ENCODE data around the gene AGFG1.

DNA sequence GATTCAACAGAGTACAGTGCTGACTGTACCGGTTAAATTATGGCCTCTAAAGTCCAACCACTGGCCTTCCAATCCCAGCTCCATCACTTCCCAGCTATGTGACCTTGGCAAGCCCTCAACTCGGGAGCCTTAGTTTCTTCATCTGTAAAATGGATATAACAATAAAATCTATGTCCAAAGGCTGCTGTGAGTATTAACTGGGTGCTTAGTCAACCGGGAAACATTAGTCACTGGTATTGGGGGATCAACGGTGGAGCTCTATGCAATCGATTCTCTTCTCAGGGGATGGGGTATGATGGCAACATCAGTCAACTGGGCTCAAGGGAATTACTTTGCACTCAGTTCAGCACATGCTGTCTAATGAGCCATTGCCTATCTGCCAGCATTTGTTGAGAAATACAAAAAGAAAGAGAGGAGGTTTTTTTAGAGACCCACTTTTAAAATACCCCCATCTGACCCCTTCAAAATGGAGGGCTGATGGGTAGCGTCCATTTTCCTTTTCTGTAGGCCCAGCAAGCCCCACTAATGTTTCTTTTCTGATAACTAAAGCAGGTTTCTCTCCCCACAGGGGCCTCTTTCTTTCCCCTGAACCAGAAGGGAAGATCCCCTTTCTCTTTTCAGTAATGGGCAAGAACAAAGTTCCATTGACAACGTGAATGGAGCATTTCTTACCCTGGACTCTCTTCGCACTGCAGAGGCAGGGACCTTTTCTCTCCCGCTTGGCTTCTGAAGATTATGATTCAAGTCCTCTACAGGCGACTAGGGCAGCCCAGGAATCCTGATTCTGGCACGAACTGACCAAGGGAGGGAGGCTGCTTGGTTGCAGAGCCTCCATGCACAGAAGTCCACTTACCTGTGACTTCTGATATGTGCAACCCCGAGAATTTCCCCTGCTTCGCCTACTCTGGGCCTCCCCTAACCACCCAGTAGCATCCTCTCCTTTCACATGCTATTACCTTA, 8.7 kb upstream of the AGFG1 start:
- no peak for TF ChIP-seq POLR2A (IDR thresholded peaks at IDR 0.05)
- TF ChIP-seq, protein P1, sequence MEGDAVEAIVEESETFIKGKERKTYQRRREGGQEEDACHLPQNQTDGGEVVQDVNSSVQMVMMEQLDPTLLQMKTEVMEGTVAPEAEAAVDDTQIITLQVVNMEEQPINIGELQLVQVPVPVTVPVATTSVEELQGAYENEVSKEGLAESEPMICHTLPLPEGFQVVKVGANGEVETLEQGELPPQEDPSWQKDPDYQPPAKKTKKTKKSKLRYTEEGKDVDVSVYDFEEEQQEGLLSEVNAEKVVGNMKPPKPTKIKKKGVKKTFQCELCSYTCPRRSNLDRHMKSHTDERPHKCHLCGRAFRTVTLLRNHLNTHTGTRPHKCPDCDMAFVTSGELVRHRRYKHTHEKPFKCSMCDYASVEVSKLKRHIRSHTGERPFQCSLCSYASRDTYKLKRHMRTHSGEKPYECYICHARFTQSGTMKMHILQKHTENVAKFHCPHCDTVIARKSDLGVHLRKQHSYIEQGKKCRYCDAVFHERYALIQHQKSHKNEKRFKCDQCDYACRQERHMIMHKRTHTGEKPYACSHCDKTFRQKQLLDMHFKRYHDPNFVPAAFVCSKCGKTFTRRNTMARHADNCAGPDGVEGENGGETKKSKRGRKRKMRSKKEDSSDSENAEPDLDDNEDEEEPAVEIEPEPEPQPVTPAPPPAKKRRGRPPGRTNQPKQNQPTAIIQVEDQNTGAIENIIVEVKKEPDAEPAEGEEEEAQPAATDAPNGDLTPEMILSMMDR (IDR thresholded peaks at IDR 0.05) = no peak

Data from heart left ventricle (tissue), 13 donors.